Cardiac muscle cell (in vitro differentiated cells and primary cell): ENCODE measurements around the gene FAM81A. TPM values are rescaled to one million over a fixed set of nuclear protein-coding genes. Genes with fewer than 3 reads are reported as not detected.

Experiments used
- DNase-seq, 2 donors: peaks; one replicate each; pipeline versions ENCODE4 v3.0.0 to v3.0.0-alpha.2; 2010 to 2017; ENCODE audit warnings: low read depth in 1 of 2, low spot score in 1 of 2
- H3K27ac ChIP-seq: fragments of 200-600 bp; sonication (generic); 2 replicates; pipeline ENCODE4 v1.5.1; 2016
- H3K27me3 ChIP-seq: fragments of 200-600 bp; sonication (generic); 2 replicates; pipeline ENCODE4 v1.6.0; 2016; ENCODE audit warnings: control low read depth
- H3K36me3 ChIP-seq: fragments of 200-600 bp; sonication (generic); 2 replicates; pipeline ENCODE4 v1.5.1; 2016; ENCODE audit warnings: control low read depth
- H3K4me1 ChIP-seq: fragments of 200-600 bp; sonication (generic); 2 replicates; pipeline ENCODE4 v1.8.1; 2017; ENCODE audit warnings: low read depth, mild to moderate bottlenecking, mixed run types
- H3K4me3 ChIP-seq: fragments of 200-600 bp; sonication (generic); 2 replicates; pipeline ENCODE4 v1.5.1; 2016; ENCODE audit warnings: mild to moderate bottlenecking
- H3K9me3 ChIP-seq: fragments of 200-600 bp; sonication (generic); 2 replicates; pipeline ENCODE4 v1.5.1; 2017; ENCODE audit warnings: low read depth, mild to moderate bottlenecking, control low read depth
- polyA plus RNA-seq: library from polyadenylated mRNA; unstranded; fragments of >200 nt; fragmentation: Nextera tagmentation; extraction: Ambion mirVana; gene quantifications from 2 replicates; pipeline ENCODE4 v1.2.1, GENCODE V29; 2016
- total RNA-seq: library from RNA; depleted of rRNA; stranded (reverse); fragments of >200 nt; gene quantifications from 2 replicates; pipeline ENCODE4 v1.2.3, GENCODE V29; 2016
- TF ChIP-seq, protein P1 (sequence below): IDR thresholded peaks from 2 replicates; pipeline ENCODE4 v1.5.1; 2012; ENCODE audit warnings: low read depth, mild to moderate bottlenecking, low read length

The FAM81A gene
- total and polyA plus RNA-seq, 2 experiments from 2014 or later, result 1.8 to 5.1 TPM

DNA sequence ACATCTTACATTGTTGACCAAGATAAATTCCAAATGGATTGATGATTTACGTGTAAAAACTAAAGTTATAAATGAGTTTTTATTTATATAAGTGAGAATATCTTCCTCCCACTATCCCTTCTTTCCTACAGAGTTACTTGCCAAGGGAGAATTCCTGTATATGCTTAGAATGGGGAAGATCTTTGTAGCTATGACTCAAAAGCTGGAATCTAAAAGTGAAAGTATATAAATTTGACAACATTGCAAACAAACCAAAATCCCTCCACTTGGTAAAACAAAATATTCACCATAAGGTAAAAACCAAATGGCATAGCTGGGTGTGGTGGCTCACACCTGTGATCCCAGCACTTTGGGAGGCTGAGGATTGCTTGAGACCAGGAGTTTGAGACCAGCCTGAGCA lies 120.9 kb downstream of the FAM81A start:
- no peak overlapping the region for H3K4me3 ChIP-seq
- no peaks in the 10 kb centered on the region for H3K4me1 ChIP-seq
- no peaks in the 10 kb centered on the region for H3K27me3 ChIP-seq
- TF ChIP-seq, protein P1, sequence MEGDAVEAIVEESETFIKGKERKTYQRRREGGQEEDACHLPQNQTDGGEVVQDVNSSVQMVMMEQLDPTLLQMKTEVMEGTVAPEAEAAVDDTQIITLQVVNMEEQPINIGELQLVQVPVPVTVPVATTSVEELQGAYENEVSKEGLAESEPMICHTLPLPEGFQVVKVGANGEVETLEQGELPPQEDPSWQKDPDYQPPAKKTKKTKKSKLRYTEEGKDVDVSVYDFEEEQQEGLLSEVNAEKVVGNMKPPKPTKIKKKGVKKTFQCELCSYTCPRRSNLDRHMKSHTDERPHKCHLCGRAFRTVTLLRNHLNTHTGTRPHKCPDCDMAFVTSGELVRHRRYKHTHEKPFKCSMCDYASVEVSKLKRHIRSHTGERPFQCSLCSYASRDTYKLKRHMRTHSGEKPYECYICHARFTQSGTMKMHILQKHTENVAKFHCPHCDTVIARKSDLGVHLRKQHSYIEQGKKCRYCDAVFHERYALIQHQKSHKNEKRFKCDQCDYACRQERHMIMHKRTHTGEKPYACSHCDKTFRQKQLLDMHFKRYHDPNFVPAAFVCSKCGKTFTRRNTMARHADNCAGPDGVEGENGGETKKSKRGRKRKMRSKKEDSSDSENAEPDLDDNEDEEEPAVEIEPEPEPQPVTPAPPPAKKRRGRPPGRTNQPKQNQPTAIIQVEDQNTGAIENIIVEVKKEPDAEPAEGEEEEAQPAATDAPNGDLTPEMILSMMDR, result no peak
- no peaks in the 10 kb centered on the region for H3K9me3 ChIP-seq
- peak in 1 of 2 donors; percentile 14 for DNase-seq
- H3K27ac ChIP-seq, result no peak overlapping the region
- no peaks in the 10 kb centered on the region for H3K36me3 ChIP-seq

DNA sequence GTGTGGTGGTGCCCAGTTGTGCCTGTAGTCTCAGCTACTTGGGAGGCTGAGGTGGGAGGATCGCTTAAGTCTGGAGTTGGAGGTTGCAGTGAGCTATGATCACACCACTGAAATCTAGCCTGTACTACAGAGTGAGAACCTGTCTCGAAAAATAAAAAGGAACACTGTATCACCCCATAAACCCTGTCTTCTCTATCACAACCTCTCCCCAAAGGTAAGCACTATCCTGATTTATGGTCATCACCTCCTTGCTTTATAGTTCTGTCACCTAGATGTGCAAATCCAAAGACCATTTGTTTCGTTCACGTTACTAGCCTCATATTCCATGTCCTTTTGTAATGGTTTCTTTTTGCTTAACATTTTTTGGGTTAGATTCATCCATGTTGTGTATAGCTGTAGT lies 123.6 kb downstream of the FAM81A start:
- Histone ChIP-seq H3K9me3 (no peaks in the 10 kb centered on the region), H3K27ac (no peak overlapping the region), H3K36me3 (no peaks in the 10 kb centered on the region), H3K4me1 (no peaks in the 10 kb centered on the region), H3K27me3 (no peaks in the 10 kb centered on the region), H3K4me3 (no peak overlapping the region)
- DNase-seq, result no peak
- TF ChIP-seq, protein P1, result no peak

DNA sequence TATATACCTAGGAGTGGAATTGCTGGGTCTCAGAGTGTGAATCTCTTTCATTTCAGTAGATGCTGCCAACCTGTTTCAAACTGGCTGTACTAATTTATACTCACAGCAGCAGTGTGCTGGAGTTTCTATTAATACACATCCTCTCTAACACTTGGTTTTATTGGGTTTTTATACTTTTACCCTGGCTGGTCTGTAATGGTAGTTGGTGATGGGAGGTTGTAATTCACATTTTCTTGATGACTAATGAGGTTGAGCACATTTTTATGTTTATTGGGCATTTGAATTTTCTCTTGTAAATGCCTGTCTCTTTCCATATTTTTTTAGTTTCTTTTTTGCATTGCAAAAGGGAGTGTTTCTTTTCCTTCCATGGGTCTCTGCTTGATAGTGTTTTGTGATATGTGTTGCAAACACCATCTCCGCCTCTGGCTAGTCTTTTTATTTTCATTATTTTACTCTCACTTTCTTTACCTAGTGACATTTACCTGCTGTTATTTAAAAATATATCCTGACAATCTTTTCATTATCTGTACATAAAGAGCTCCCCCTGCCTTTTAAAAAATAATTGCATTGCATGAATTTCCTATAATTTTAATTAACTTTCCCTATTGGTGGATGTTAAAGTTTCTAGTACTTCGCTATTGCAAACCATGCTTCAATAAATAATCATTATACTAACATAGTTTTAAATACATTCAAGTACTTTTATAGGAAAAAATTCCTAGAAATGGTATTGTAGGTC lies 124.6 kb downstream of the FAM81A start:
- H3K27me3 ChIP-seq, result no peaks in the 10 kb centered on the region
- no peak for DNase-seq
- H3K36me3 ChIP-seq, result no peaks in the 10 kb centered on the region
- no peaks in the 10 kb centered on the region for H3K4me1 ChIP-seq
- TF ChIP-seq, protein P1, result peak; percentile 26
- H3K9me3 ChIP-seq, result no peaks in the 10 kb centered on the region
- H3K27ac ChIP-seq, result no peak overlapping the region
- no peak overlapping the region for H3K4me3 ChIP-seq

DNA sequence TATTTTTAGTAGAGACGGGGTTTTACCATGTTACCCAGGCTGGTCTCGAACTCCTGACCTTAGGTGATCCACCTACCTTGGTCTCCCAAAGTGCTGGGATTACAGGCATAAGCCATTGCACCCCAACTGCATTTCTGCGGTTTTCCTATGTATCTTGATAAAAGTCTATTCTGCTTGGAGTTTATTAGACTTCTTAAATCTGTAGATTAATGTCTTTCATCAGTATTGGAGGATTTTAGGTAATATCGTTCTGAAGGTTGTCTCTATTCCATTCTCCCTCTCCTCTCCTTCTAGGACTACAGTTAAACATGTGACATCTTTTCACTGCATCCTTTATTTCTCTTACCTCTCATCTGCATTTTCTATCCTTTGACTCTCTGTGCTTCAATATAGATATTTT lies 127.3 kb downstream of the FAM81A start:
- Histone ChIP-seq H3K4me1 (no peaks in the 10 kb centered on the region), H3K36me3 (no peaks in the 10 kb centered on the region), H3K4me3 (no peak overlapping the region), H3K9me3 (no peaks in the 10 kb centered on the region), H3K27ac (no peak overlapping the region), H3K27me3 (no peaks in the 10 kb centered on the region)
- TF ChIP-seq, protein P1, result no peak
- DNase-seq, result no peak

DNA sequence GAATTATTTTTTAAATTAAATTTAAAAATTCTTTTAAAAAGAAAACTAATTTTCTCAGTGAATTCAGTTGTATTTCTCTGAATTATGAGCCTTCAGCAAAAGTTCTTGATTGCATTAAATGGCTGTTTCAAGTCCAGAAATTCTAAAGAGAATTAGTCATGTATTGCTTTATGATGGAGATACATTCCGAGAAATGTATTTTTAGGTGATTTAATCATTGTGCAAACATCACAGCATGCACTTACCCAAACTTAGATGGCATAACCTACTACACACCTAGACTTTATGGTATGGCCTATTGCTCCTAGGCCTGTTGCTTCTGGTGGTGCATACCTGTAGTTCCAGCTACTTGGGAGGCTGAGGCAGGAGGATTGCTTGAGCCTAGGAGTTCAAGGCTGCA lies 129.3 kb downstream of the FAM81A start:
- Histone ChIP-seq H3K36me3 (no peaks in the 10 kb centered on the region), H3K4me3 (no peak overlapping the region), H3K27ac (no peak overlapping the region), H3K4me1 (no peaks in the 10 kb centered on the region), H3K27me3 (no peaks in the 10 kb centered on the region), H3K9me3 (no peaks in the 10 kb centered on the region)
- DNase-seq, result no peak
- TF ChIP-seq, protein P1, result no peak

DNA sequence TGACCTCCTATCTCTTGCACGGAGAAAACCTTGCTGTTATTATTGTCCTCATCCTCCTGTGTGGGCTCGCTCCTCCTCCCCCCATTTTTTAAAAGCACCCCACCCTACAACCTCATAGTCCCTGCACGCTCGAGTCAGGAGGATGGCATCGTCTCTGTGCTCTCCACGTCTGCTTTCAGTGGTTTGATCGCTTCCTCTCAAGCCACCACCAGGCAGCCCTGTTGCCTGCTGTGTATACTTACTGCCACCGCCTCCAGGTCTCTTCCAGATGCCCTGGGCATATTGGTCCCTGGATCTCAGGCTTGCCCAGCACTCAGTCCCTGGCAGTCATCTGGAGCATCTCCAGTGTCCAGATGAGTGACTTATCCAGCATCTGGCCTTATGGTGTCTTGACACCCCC lies 131.5 kb downstream of the FAM81A start:
- TF ChIP-seq, protein P1, result no peak
- Histone ChIP-seq H3K4me1 (no peaks in the 10 kb centered on the region), H3K9me3 (no peaks in the 10 kb centered on the region), H3K4me3 (no peak overlapping the region), H3K27me3 (no peaks in the 10 kb centered on the region), H3K36me3 (no peaks in the 10 kb centered on the region), H3K27ac (no peak overlapping the region)
- no peak for DNase-seq
